ENCODE data around the gene DMD.
A peak's percentile ranks its signal among the peaks of the same experiment; 100 is the strongest.

DMD gene

DNA sequence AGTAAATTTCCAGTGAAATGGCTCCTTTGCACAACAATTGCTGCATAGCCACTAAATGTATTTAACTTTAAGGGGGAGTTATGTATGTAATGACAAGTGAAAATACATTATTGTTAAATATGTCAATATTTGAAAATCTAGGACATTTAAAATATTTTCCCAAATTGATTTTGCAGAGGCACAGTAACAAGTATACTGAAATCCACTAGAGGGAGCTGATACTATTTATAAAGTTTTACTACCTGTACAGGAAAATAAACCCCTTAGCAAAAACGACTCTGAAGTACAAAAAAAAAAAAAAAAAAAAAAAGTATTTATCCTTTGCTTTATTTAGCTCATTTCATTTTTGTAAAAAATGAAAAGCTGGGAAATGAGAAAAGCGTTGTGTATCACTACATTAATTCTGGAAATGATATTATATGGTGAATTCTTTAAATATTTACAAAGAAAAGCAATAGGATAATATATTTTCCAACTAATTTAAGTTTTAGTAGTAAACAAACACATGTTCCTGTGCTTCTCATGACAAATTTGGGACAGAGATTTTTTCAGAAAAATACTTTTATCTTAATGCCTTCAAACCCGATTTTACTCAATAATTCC is 727.7 kb downstream of the DMD start:
- Histone ChIP-seq H3K27me3 (ENCODE audit: low read depth, low read length) (no peaks in the 10 kb centered on the region), H2AFZ (ENCODE audit: low read depth, low read length) (no peak overlapping the region), H3K4me3 (ENCODE audit: low read length) (no peak overlapping the region), H3K9me3 (ENCODE audit: insufficient read depth, low read length) (no peaks in the 10 kb centered on the region), H4K20me1 (ENCODE audit: insufficient read depth, low read length) (no peaks in the 10 kb centered on the region), H3K27ac (ENCODE audit: low read length) (no peak overlapping the region), H3K4me1 (ENCODE audit: low read length) (peaks cover 14% of the 10 kb centered on the region), H3K79me2 (ENCODE audit: low read length) (no peaks in the 10 kb centered on the region), H3K4me2 (ENCODE audit: low read length) (no peak overlapping the region), H3K9ac (ENCODE audit: low read length) (no peak overlapping the region), H3K36me3 (replicated peaks; ENCODE audit: low read depth, low read length) (no peaks in the 10 kb centered on the region)
- TF ChIP-seq CTCF (IDR thresholded peaks at IDR 0.05; ENCODE audit: low read depth, low read length), result peak; percentile 55
- no peak for TF ChIP-seq EZH2phosphoT487 (IDR thresholded peaks at IDR 0.05; ENCODE audit: low read depth)

DNA sequence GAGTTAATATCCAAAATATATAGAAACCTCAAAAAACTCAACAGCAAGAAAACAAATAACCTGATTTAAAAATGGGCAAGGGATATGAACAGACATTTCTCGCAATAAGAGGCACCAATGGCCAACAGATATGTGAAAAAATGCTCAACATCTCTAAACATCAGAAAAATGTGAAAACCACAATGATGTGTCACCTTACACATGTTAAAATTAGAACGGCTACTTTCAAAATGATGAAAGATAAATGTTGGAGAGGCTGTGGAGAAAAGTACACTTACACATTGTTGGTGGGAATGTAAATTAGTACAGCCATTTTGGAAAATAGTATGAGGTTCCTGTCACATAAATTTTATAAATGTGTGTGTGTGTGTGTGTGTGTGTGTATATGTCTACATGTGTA is 731.3 kb downstream of the DMD start:
- Histone ChIP-seq H3K4me2 (ENCODE audit: low read length) (no peak overlapping the region), H3K9me3 (ENCODE audit: insufficient read depth, low read length) (no peaks in the 10 kb centered on the region), H3K4me3 (ENCODE audit: low read length) (no peak overlapping the region), H3K27ac (ENCODE audit: low read length) (no peak overlapping the region), H3K9ac (ENCODE audit: low read length) (no peak overlapping the region), H2AFZ (ENCODE audit: low read depth, low read length) (no peak overlapping the region), H3K79me2 (ENCODE audit: low read length) (no peaks in the 10 kb centered on the region), H3K36me3 (replicated peaks; ENCODE audit: low read depth, low read length) (no peaks in the 10 kb centered on the region), H4K20me1 (ENCODE audit: insufficient read depth, low read length) (no peaks in the 10 kb centered on the region), H3K4me1 (ENCODE audit: low read length) (peaks cover 14% of the 10 kb centered on the region), H3K27me3 (ENCODE audit: low read depth, low read length) (no peaks in the 10 kb centered on the region)
- TF ChIP-seq CTCF (IDR thresholded peaks at IDR 0.05; ENCODE audit: low read depth, low read length) (no peak), EZH2phosphoT487 (IDR thresholded peaks at IDR 0.05; ENCODE audit: low read depth) (no peak)

- no peaks in the 10 kb centered on the region for H4K20me1 ChIP-seq (ENCODE audit: insufficient read depth, low read length)
- H3K9me3 ChIP-seq (ENCODE audit: insufficient read depth, low read length), result no peaks in the 10 kb centered on the region
- H3K4me3 ChIP-seq (ENCODE audit: low read length), result no peak overlapping the region
- H3K9ac ChIP-seq (ENCODE audit: low read length), result no peak overlapping the region
- no peaks in the 10 kb centered on the region for H3K79me2 ChIP-seq (ENCODE audit: low read length)
- no peak overlapping the region for H2AFZ ChIP-seq (ENCODE audit: low read depth, low read length)
- H3K27me3 ChIP-seq (ENCODE audit: low read depth, low read length), result no peaks in the 10 kb centered on the region
- H3K4me1 ChIP-seq (ENCODE audit: low read length), result no peaks in the 10 kb centered on the region
- TF ChIP-seq EZH2phosphoT487 (IDR thresholded peaks at IDR 0.05; ENCODE audit: low read depth), result no peak
- TF ChIP-seq CTCF (IDR thresholded peaks at IDR 0.05; ENCODE audit: low read depth, low read length), result no peak
- no peak overlapping the region for H3K27ac ChIP-seq (ENCODE audit: low read length)
- no peak overlapping the region for H3K4me2 ChIP-seq (ENCODE audit: low read length)
- no peaks in the 10 kb centered on the region for H3K36me3 ChIP-seq (replicated peaks; ENCODE audit: low read depth, low read length)
Observed at GRCh38 chrX:32472364-32472763, 739.0 kb downstream of the DMD start.

DNA sequence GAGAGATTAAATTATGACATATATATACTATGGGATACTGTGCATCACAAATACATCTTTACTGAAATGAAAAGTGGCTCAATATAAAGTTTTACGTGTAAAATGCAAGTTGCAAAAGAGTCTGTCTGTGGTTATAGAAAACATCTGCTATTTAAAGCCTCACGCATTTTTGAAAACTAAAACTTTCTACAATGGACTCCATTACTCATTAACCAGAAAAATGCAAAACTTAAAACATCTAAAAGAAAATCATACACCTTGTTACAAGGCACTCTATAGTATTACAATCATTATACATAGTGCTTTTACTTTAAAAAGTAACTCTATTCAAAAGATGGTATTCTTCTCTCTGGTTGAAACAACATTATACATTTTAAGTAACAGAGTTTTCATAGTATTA is 755.6 kb downstream of the DMD start:
- H3K4me3 ChIP-seq (ENCODE audit: low read length), result no peak overlapping the region
- no peaks in the 10 kb centered on the region for H4K20me1 ChIP-seq (ENCODE audit: insufficient read depth, low read length)
- H3K9me3 ChIP-seq (ENCODE audit: insufficient read depth, low read length), result no peaks in the 10 kb centered on the region
- no peaks in the 10 kb centered on the region for H3K4me1 ChIP-seq (ENCODE audit: low read length)
- H3K4me2 ChIP-seq (ENCODE audit: low read length), result no peak overlapping the region
- H3K27me3 ChIP-seq (ENCODE audit: low read depth, low read length), result no peaks in the 10 kb centered on the region
- H3K9ac ChIP-seq (ENCODE audit: low read length), result no peak overlapping the region
- H3K79me2 ChIP-seq (ENCODE audit: low read length), result no peaks in the 10 kb centered on the region
- H2AFZ ChIP-seq (ENCODE audit: low read depth, low read length), result no peak overlapping the region
- H3K36me3 ChIP-seq (replicated peaks; ENCODE audit: low read depth, low read length), result peaks cover 4% of the 10 kb centered on the region
- TF ChIP-seq EZH2phosphoT487 (IDR thresholded peaks at IDR 0.05; ENCODE audit: low read depth), result no peak
- TF ChIP-seq CTCF (IDR thresholded peaks at IDR 0.05; ENCODE audit: low read depth, low read length), result no peak
- H3K27ac ChIP-seq (ENCODE audit: low read length), result no peak overlapping the region

Measured in OCI-LY3 (cell line).